Lung (tissue), 12 donors: ENCODE measurements around the gene PTBP1. TPM values are rescaled to one million over a fixed set of nuclear protein-coding genes. Genes with fewer than 3 reads are reported as not detected.

Experiments used
- ATAC-seq: fragments of 200-7000 bp; cut with Tn5 transposase; one replicate; pipeline ENCODE4 v1.9.1; 2020; ENCODE audit warnings: moderate number of reproducible peaks; ENCODE audit not compliant: insufficient read depth, low FRiP score
- DNase-seq, 3 donors: peaks; one replicate each; pipeline ENCODE4 v3.0.0-alpha.2; 2013 to 2017
- H3K27ac ChIP-seq, 2 donors: one replicate each; pipeline ENCODE4 v1.5.1; 2013; ENCODE audit warnings: mild to moderate bottlenecking in 2 of 2, moderate library complexity in 2 of 2, control low read depth in 1 of 2, inconsistent platforms in 1 of 2, low read depth in 1 of 2, low read length in 1 of 2
- H3K27me3 ChIP-seq, 3 donors: one replicate each; pipeline ENCODE4 v1.5.1; 2013; ENCODE audit warnings: low read length in 2 of 3; ENCODE audit not compliant: control insufficient read depth in 3 of 3, insufficient read depth in 3 of 3
- H3K36me3 ChIP-seq, 4 donors: one replicate each; pipeline ENCODE4 v1.5.1; 2013; ENCODE audit warnings: low read length in 4 of 4, mild to moderate bottlenecking in 1 of 4, moderate library complexity in 1 of 4; ENCODE audit not compliant: control insufficient read depth in 4 of 4, insufficient read depth in 4 of 4
- H3K4me1 ChIP-seq, 5 donors: one replicate each; pipeline ENCODE4 v1.5.1; 2013; ENCODE audit warnings: low read length in 5 of 5, mild to moderate bottlenecking in 2 of 5, moderate library complexity in 1 of 5; ENCODE audit not compliant: control insufficient read depth in 5 of 5, insufficient read depth in 5 of 5
- H3K4me3 ChIP-seq: one replicate; pipeline ENCODE4 v1.5.1; 2013; ENCODE audit warnings: mild to moderate bottlenecking, control low read depth, moderate library complexity
- H3K9ac ChIP-seq, 2 donors: one replicate each; pipeline ENCODE4 v1.5.1; 2013; ENCODE audit warnings: low read length in 2 of 2, control low read depth in 1 of 2; ENCODE audit not compliant: insufficient read depth in 1 of 2
- H3K9me3 ChIP-seq, 4 donors: one replicate each; pipeline ENCODE4 v1.5.1; 2013; ENCODE audit warnings: low read length in 3 of 4, mild to moderate bottlenecking in 1 of 4, moderate library complexity in 1 of 4; ENCODE audit not compliant: control insufficient read depth in 4 of 4, insufficient read depth in 3 of 4
- CTCF ChIP-seq: IDR thresholded peaks from 2 replicates; pipeline ENCODE4 v1.5.1; 2012; ENCODE audit warnings: mild to moderate bottlenecking; ENCODE audit errors: control extremely low read depth, extremely low read depth
- WGBS, 2 donors: extraction: QIAGEN DNeasy Blood & Tissue Kit; methylation state at CpG; one replicate each; pipeline ENCODE4 v1.1.7; 2013; 5-methylcytosine and 5-hydroxymethylcytosine counted together
- polyA plus RNA-seq, 2 donors: library from polyadenylated mRNA; stranded (reverse); fragments of 200-250 nt; gene quantifications; one replicate each; pipeline ENCODE4 v1.2.1, GENCODE V29; 2013
- total RNA-seq, 2 donors: library from RNA; depleted of rRNA in 1 of 2; stranded (reverse); fragments of >200 nt in 1 of 2; gene quantifications; one replicate each; pipeline ENCODE4 v1.2.1, GENCODE V29; 2014 to 2021
- donor health status: control.
- donor health status: control.
- donor health status: Bipolar disorder and iron deficiency.
- donor health status: healthy.
- donor health status: DM: yes; HTN: yes; CAD: no.

PTBP1 gene
- total and polyA plus RNA-seq, 4 donors, result 112 to 321 (median 203) TPM

DNA sequence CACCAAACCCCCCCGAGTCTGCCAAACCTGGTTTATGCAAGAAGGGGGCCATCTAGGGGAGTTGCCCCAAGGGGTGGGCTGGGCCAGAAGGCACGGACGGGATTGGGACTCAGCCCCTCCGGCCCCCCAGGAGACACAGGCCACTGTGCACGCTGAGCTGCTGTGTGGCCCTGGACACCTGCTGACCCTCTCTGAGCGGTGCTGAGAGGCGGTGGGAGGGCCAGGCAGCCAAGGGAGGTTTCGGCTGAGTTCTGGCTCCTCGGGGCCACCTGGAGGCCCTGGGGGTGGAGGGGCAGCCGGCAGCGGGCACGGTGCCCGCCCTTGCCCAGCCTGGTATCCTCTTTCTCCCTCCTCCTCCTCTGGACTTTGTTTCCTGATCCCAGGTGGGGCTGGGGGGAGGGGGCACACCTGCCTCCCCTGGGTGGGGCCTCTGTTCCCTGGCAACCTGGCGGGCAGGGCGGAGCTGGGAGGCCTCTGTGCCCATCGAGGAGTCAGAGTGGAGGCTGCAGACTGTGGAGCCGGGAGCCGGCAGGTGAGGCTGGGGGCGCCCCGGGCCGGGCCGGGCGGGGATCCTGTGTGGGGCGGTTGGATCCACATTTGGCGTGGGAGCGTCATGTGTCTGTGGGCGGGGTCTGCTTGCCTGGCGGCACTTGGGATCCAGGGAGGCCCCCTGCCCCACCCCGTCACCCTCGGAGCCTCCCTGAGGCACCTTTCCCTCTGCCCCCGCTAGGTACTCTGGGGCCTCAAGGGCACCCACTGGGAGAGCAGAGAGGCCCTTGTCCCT lies 46.4 kb upstream of the PTBP1 start, which contains the start of gene MISP:
Gene MISP (plus strand): TSS at position 473 of the 784 bp plus-strand sequence. CDS start 5,835 bp downstream, outside the sequence.
- Histone ChIP-seq H3K27me3 (no peaks in the 10 kb centered on the region), H3K4me1 (peaks cover 0 to 5% (median 0%) of the 10 kb centered on the region in 5 donors), H3K4me3 (no peak within 1 kb of the TSS), H3K9ac (no peak within 1 kb of the TSS), H3K27ac (peak within 1 kb of the TSS in 1 of 2 donors; percentile 76), H3K36me3 (peaks cover 0 to 15% (median 4%) of the 10 kb centered on the region in 4 donors), H3K9me3 (peaks cover 0 to 8% (median 0%) of the 10 kb centered on the region in 4 donors)
- TF ChIP-seq CTCF, result no peak
- peak in 2 of 3 donors; percentile 47 to 69 for DNase-seq
- 54 to 74% methylated on average over 30 to 31 of the region's 31 CpGs for WGBS, 2 donors
- no peak for ATAC-seq

DNA sequence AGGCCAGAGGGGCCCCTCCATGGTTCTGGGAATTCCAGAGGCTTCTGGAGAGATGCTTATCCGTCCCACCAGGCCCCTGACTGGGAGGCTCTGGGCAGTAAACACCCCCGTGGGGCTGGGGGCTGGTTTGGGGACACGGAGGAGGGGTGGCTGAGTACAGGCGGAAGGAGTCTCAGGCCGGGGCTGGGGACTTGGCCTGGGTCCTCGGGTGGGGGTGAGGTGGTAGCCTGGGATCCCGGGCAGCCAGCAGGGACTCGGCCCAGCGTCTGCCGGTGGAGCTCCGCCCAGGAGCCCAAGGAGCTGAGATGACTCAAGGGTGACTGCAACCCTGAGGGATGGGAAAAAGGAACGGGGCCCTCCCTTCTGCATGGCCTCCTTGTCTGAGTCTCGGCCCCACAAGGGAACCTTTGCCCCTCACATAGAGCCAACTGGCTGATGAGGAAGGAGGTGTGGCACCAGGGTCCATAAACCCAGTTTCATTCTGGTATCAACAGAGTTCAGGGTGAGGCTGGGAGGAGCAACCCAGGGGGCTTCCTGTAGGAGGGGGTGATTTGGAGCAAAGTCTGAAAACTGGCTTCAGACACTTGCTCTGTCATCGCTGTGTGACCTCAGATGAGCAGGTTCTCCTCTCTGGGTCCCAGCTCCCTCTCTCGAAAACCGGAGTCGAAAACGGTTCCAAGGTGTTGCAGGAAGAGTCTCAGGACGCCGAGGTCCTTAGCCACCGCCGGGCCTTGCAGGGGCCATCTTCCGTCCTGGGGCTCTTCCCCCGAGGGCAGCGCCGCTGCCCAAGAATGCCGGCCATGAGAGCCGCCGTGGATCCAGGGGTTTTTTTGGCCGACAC lies 45.5 kb upstream of the PTBP1 start:
- Histone ChIP-seq H3K27ac (peak overlapping the region in 1 of 2 donors; percentile 76), H3K9me3 (peaks cover 0 to 6% (median 0%) of the 10 kb centered on the region in 4 donors), H3K36me3 (peaks cover 0 to 8% (median 3%) of the 10 kb centered on the region in 4 donors), H3K4me1 (peaks cover 0 to 5% (median 0%) of the 10 kb centered on the region in 5 donors), H3K4me3 (no peak overlapping the region), H3K9ac (no peak overlapping the region), H3K27me3 (no peaks in the 10 kb centered on the region)
- TF ChIP-seq CTCF, result no peak
- DNase-seq (no peak), ATAC-seq (peak; percentile 32)
- WGBS, 2 donors, result 55 to 75% methylated on average over 30 of the region's 30 CpGs

DNA sequence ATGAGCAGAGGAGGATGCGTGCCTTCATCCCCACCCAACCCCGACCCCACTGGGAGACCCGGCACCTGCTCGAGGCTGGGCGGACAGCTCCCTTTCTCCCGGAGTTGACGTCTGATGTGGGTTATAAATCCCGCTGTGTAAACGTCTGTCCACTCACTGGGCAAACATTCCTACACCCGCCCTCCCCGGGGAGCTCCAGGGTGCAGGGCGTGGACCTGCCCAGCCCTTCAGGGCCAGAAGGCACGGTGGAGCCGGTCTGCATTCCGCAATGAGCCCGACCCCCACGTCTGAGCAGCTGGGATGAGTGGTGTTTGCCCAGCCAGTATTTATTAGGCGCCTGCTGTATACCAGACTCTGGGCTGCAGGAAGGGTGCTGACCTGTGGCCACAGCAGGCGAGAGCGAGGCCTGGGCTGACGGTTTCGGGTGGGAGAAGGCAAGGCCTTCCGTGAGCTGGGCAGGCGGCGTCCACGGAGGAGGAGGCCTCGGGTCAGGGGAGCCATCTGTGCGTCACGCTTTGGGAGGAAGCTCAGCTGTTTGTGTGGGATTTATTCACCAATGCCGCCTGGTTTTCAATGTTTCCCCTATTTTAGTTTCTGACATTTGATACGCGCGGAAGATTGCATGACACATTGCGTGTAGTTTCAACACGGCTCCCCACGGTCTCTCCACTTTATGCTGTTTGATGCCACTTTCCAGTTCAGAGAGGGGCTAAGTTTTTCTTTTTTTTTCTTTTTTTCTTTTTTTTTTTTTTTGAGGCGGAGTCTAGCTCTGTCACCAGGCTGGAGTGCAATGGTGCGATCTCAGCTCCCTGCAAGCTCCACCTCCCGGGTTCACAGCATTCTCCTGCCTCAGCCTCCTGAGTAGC lies 44.4 kb upstream of the PTBP1 start:
- no peak for TF ChIP-seq CTCF
- H3K9ac ChIP-seq, result peak overlapping the region in 1 of 2 donors; percentile 32
- ATAC-seq (peak; percentile 59), DNase-seq (peak; percentile 51 to 64 (median 58))
- peaks cover 0 to under 1% (median 0%) of the 10 kb centered on the region in 4 donors for H3K36me3 ChIP-seq
- 29 to 38% methylated on average over 39 of the region's 39 CpGs for WGBS, 2 donors
- H3K27me3 ChIP-seq, result no peaks in the 10 kb centered on the region
- no peak overlapping the region for H3K4me3 ChIP-seq
- H3K4me1 ChIP-seq, result peaks cover 0 to 5% (median 0%) of the 10 kb centered on the region in 5 donors
- peak overlapping the region in 1 of 2 donors; percentile 70 for H3K27ac ChIP-seq
- H3K9me3 ChIP-seq, result peaks cover 0 to 4% (median 0%) of the 10 kb centered on the region in 4 donors
